NCI-H345 (cell line): ENCODE results near the gene DNAI2.

Experiments
- DNase-seq: peaks from one replicate; lab custom pipeline; 2025; lab: John Stamatoyannopoulos, UW

DNAI2 gene

DNA sequence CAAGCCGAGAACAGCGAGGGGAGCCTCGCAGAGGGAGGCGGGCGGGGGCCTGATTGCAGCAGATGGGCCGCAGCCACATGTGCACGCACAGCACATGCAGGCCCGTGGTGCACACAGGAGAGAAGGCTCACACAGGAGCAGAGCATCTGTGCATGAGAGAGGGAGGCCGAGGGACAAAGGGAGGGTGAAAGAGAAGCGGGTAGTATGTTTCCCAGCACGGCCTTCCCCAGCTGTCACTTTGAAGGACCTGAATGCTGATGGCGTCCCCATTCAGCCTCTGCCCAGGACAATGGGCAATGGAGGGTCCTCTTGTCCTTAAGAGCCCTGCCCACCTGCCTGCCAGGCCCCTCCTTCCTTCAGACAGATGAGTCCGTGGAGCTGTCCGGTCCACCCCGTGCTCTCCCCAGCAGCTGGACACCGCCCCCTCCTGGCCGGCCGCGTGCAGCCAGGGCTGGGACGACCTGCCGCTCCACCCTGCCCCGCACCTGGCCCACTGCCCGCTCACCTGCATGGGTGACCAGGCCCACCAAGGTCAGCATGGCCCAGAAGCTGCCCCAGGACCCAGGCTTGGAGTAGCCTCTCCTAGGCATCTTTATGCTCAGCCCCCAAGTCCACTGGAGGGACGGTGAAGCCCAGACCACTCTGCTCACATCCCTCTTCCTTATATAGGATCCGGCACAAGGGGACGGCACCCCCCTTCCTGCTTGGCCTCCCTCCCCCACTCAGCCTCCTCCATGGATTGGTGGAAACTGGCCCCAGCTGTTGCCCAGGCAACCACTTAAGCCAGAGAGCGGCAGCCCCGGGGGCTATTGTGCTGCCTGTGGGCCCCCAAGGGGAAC is 87.4 kb downstream of the DNAI2 start, which contains the start of gene BTBD17:
BTBD17 (minus strand) TSS at position 639 of the 839 bp plus-strand sequence; CDS start at position 590, 49 bp downstream.
- peak; percentile 94 for DNase-seq

DNA sequence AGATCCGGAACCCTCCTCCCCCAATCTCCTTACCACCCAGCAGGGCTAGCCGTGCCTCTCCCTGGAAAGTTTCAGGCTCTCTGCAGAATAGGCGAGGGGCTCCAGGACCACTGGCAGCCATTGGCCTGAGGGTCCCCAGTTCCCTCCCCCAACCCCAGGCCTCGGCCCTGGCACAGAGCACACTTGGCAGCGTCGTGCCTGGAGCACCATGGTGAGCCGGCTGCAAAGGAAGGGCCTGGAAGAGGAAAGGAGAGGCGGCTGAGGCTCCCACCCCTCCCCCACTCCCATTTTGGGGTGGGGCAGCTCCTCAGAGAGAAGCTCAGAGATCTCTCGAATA is 88.0 kb downstream of the DNAI2 start:
- DNase-seq: peak; percentile 82

- DNase-seq: peak; percentile 71
These were observed 88.9 kb downstream of the DNAI2 start for GRCh38 chr17:74362810-74363498.
